ENCODE data around the gene RHBDL2. TPM values are rescaled to one million over a fixed set of nuclear protein-coding genes. Genes with fewer than 3 reads are reported as not detected.
"Not testable (repeated sequence)": the region's sequence is repeated elsewhere in the genome, so short reads cannot be mapped to it uniquely, and the experiment has no call there.

The RHBDL2 gene
- total RNA-seq, 2 experiments from 2014 or later, result not detected

- Mint-ChIP-seq H3K4me1 (peaks cover 54% of the 10 kb centered on the region), H3K27me3 (no peaks in the 10 kb centered on the region), H3K36me3 (ENCODE audit: low read depth) (peaks cover 37% of the 10 kb centered on the region), H3K27ac (peak within 1 kb of the TSS; percentile 86), H3K9me3 (no peaks in the 10 kb centered on the region), H3K4me3 (peak within 1 kb of the TSS; percentile 89)
- ChIA-PET CTCF (interaction anchor here (0.5 to 1.2 kb wide), 2 partner anchors 10 to 12 kb away, joined by 3 to 4 read pairs; no protein-coding TSS in a partner anchor), POLR2A (interaction anchor here (0.9 to 1.1 kb wide), 2 partner anchors 13 to 166 kb away, joined by 3 read pairs; partner anchors contain the start of gene NDUFS5)
- peak; percentile 99 for DNase-seq
Observed at GRCh38 chr1:38859561-38860453, 81.8 kb downstream of the RHBDL2 start, which contains the start of gene RRAGC. RRAGC (minus strand) TSS chr1:38859772; CDS start chr1:38859646, 126 bp downstream.

- POLR2A ChIA-PET, result interaction anchor here (0.9 to 1.1 kb wide), 2 partner anchors 13 to 167 kb away, joined by 3 read pairs; partner anchors contain the start of gene NDUFS5
- Mint-ChIP-seq H3K9me3 (no peaks in the 10 kb centered on the region), H3K4me1 (peaks cover 56% of the 10 kb centered on the region), H3K36me3 (ENCODE audit: low read depth) (peaks cover 35% of the 10 kb centered on the region), H3K27me3 (no peaks in the 10 kb centered on the region), H3K4me3 (peak overlapping the region; percentile 89), H3K27ac (peak overlapping the region; percentile 86)
- CTCF ChIA-PET, result interaction anchor here (1.2 kb wide), 1 partner anchor 12 kb away, joined by 3 read pairs; no protein-coding TSS in a partner anchor
- DNase-seq, result peak; percentile 58
Observed at GRCh38 chr1:38858833-38859560, 82.6 kb downstream of the RHBDL2 start.

GRCh38 chr1:38852780-38853179 is 88.8 kb downstream of the RHBDL2 start:
- Mint-ChIP-seq H3K4me3 (no peak overlapping the region), H3K9me3 (no peaks in the 10 kb centered on the region), H3K4me1 (peaks cover 28% of the 10 kb centered on the region), H3K36me3 (ENCODE audit: low read depth) (peaks cover 44% of the 10 kb centered on the region), H3K27ac (no peak overlapping the region), H3K27me3 (no peaks in the 10 kb centered on the region)
- no peak for DNase-seq
- ChIA-PET CTCF (no interaction called here), POLR2A (no interaction called here)

GRCh38 chr1:38848071-38848470 is 93.6 kb downstream of the RHBDL2 start:
- H3K36me3 Mint-ChIP-seq (ENCODE audit: low read depth), result peaks cover 52% of the 10 kb centered on the region
- no peak overlapping the region for H3K4me3 Mint-ChIP-seq
- no peak overlapping the region for H3K27ac Mint-ChIP-seq
- H3K9me3 Mint-ChIP-seq, result no peaks in the 10 kb centered on the region
- ChIA-PET POLR2A (no interaction called here), CTCF (no interaction called here)
- no peaks in the 10 kb centered on the region for H3K27me3 Mint-ChIP-seq
- H3K4me1 Mint-ChIP-seq, result peaks cover 9% of the 10 kb centered on the region
- DNase-seq, result no peak

DNA sequence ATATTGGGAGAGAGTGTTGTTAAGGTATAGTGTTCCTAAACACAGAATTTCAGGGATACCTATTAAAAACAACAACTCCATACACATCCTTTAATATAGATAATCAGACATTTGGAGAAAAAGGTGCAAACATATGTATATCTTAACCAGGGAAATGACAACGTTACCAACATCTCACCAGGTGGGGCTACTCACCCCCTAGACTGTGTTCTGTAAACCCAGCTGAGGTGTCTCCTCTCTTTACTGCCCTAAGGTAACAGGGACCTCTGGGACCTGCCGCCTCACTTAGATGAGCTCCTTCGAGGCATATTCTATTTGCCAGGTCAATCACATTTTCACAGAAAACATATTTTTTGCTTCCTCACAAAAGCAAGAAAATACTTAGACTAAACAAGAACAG is 95.4 kb downstream of the RHBDL2 start:
- DNase-seq, result no peak
- H3K9me3 Mint-ChIP-seq, result no peaks in the 10 kb centered on the region
- no peak overlapping the region for H3K27ac Mint-ChIP-seq
- peaks cover 3% of the 10 kb centered on the region for H3K4me1 Mint-ChIP-seq
- H3K27me3 Mint-ChIP-seq, result no peaks in the 10 kb centered on the region
- H3K4me3 Mint-ChIP-seq, result no peak overlapping the region
- ChIA-PET CTCF (interaction anchor here (0.6 to 1.0 kb wide), 3 partner anchors 11 to 15 kb away, joined by 3 read pairs; no protein-coding TSS in a partner anchor), POLR2A (no interaction called here)
- peaks cover 39% of the 10 kb centered on the region for H3K36me3 Mint-ChIP-seq (ENCODE audit: low read depth)

GRCh38 chr1:38845088-38845487 is 96.5 kb downstream of the RHBDL2 start:
- H3K27ac Mint-ChIP-seq, H3K4me1 Mint-ChIP-seq, H3K4me3 Mint-ChIP-seq, H3K9me3 Mint-ChIP-seq, DNase-seq, POLR2A ChIA-PET, H3K27me3 Mint-ChIP-seq: not testable (repeated sequence)
- H3K36me3 Mint-ChIP-seq (ENCODE audit: low read depth), result peaks cover 37% of the 10 kb centered on the region
- CTCF ChIA-PET, result interaction anchor here (0.6 kb wide), 1 partner anchor 9 kb away, joined by 5 read pairs; no protein-coding TSS in a partner anchor

GRCh38 chr1:38840281-38840680 is 101.3 kb downstream of the RHBDL2 start:
- H3K27me3 Mint-ChIP-seq, result peaks cover under 1% of the 10 kb centered on the region
- no peak for DNase-seq
- H3K4me3 Mint-ChIP-seq, result no peak overlapping the region
- H3K4me1 Mint-ChIP-seq, result peaks cover 2% of the 10 kb centered on the region
- CTCF ChIA-PET, result no interaction called here
- peaks cover 35% of the 10 kb centered on the region for H3K36me3 Mint-ChIP-seq (ENCODE audit: low read depth)
- no peaks in the 10 kb centered on the region for H3K9me3 Mint-ChIP-seq
- H3K27ac Mint-ChIP-seq, result no peak overlapping the region
- POLR2A ChIA-PET, result no interaction called here

GRCh38 chr1:38839363-38839762 is 102.3 kb downstream of the RHBDL2 start:
- Mint-ChIP-seq H3K9me3 (no peaks in the 10 kb centered on the region), H3K27me3 (peaks cover 6% of the 10 kb centered on the region), H3K4me1 (peaks cover 2% of the 10 kb centered on the region), H3K27ac (no peak overlapping the region), H3K4me3 (no peak overlapping the region), H3K36me3 (ENCODE audit: low read depth) (peaks cover 26% of the 10 kb centered on the region)
- POLR2A ChIA-PET, result no interaction called here
- CTCF ChIA-PET, result interaction anchor here (0.7 kb wide), 1 partner anchor 228 kb away, joined by 3 read pairs; no protein-coding TSS in a partner anchor
- no peak for DNase-seq

GRCh38 chr1:38836316-38836715 is 105.3 kb downstream of the RHBDL2 start:
- H3K4me3 Mint-ChIP-seq, DNase-seq, H3K4me1 Mint-ChIP-seq, POLR2A ChIA-PET, H3K9me3 Mint-ChIP-seq, H3K27ac Mint-ChIP-seq: not testable (repeated sequence)
- CTCF ChIA-PET, result interaction anchor here (1.3 kb wide), 1 partner anchor 803 kb away, joined by 5 read pairs; no protein-coding TSS in a partner anchor
- Mint-ChIP-seq H3K27me3 (peaks cover 14% of the 10 kb centered on the region), H3K36me3 (ENCODE audit: low read depth) (peaks cover 19% of the 10 kb centered on the region)

Other genes with a start within 250 kb of the RHBDL2 start
- 10 to 100 TPM; 17.2 to 17.5 TPM for gene RRAGC, start 82.1 kb downstream of the RHBDL2 start, total RNA-seq
- gene MYCBP, start 68.5 kb downstream of the RHBDL2 start, total RNA-seq, result 10 to 100 TPM; 40.7 TPM
- not detected for gene GJA9, start 60.2 kb downstream of the RHBDL2 start, total RNA-seq
- gene AKIRIN1, start 49.4 kb upstream of the RHBDL2 start, total RNA-seq, result 10 to 100 TPM; 61.2 to 74.5 TPM
- 100 to 1,000 TPM; 125 to 148 TPM for gene NDUFS5, start 84.5 kb upstream of the RHBDL2 start, total RNA-seq

Measured in activated CD4-positive, alpha-beta T cell treated with anti-CD3 and anti-CD28 coated beads, Interleukin-2, amount 10 ng/mL, durations not matched to agents 7 days and 5 days (primary cell).